Measurements from ENCODE around the gene KCNIP1.

The KCNIP1 gene

GRCh38 chr5:170562875-170563228 lies 59.0 kb downstream of the KCNIP1 start:
- DNase-seq (ENCODE audit: low spot score) = no peak

GRCh38 chr5:170563824-170564567 lies 60.2 kb downstream of the KCNIP1 start:
- FAIRE-seq (no peak), DNase-seq (ENCODE audit: low spot score) (no peak)

More at GRCh38 chr5:170562875-170563228, 59.0 kb downstream of the KCNIP1 start:
- no peak for FAIRE-seq

GRCh38 chr5:170565072-170565471 lies 61.3 kb downstream of the KCNIP1 start:
- DNase-seq (ENCODE audit: low spot score) (no peak), FAIRE-seq (no peak)

- no peak for DNase-seq (ENCODE audit: low spot score)
- no peak for FAIRE-seq
These were observed 65.3 kb downstream of the KCNIP1 start for GRCh38 chr5:170569101-170569500.

GRCh38 chr5:170570476-170570875 lies 66.7 kb downstream of the KCNIP1 start:
- peak; percentile 17 for DNase-seq (ENCODE audit: low spot score)
- no peak for FAIRE-seq

GRCh38 chr5:170571281-170571731 lies 67.5 kb downstream of the KCNIP1 start:
- FAIRE-seq (peak; percentile 99), DNase-seq (ENCODE audit: low spot score) (peak; percentile 100)

GRCh38 chr5:170571875-170572852 lies 68.3 kb downstream of the KCNIP1 start:
- DNase-seq (ENCODE audit: low spot score) (peak; percentile 55), FAIRE-seq (peak; percentile 73)

GRCh38 chr5:170573114-170573513 lies 69.3 kb downstream of the KCNIP1 start:
- no peak for DNase-seq (ENCODE audit: low spot score)
- FAIRE-seq = no peak

GRCh38 chr5:170573660-170574059 lies 69.8 kb downstream of the KCNIP1 start:
- DNase-seq (ENCODE audit: low spot score) = no peak
- FAIRE-seq = no peak

- no peak for FAIRE-seq
- no peak for DNase-seq (ENCODE audit: low spot score)
These were observed 73.0 kb downstream of the KCNIP1 start for GRCh38 chr5:170576602-170577535.

GRCh38 chr5:170579601-170580000 lies 75.8 kb downstream of the KCNIP1 start:
- FAIRE-seq = no peak
- no peak for DNase-seq (ENCODE audit: low spot score)

- no peak for DNase-seq (ENCODE audit: low spot score)
- no peak for FAIRE-seq
These were observed 77.4 kb downstream of the KCNIP1 start for GRCh38 chr5:170581211-170581610.

GRCh38 chr5:170582644-170583330 lies 79.0 kb downstream of the KCNIP1 start:
- DNase-seq (ENCODE audit: low spot score) = no peak
- FAIRE-seq = no peak

GRCh38 chr5:170584003-170584402 lies 80.2 kb downstream of the KCNIP1 start:
- DNase-seq (ENCODE audit: low spot score) (no peak), FAIRE-seq (no peak)

- DNase-seq (ENCODE audit: low spot score) = no peak
- FAIRE-seq = no peak
These were observed 80.7 kb downstream of the KCNIP1 start for GRCh38 chr5:170584450-170585058.

- FAIRE-seq (no peak), DNase-seq (ENCODE audit: low spot score) (no peak)
These were observed 81.6 kb downstream of the KCNIP1 start for GRCh38 chr5:170585273-170585948.

- FAIRE-seq = no peak
- DNase-seq (ENCODE audit: low spot score) = no peak
These were observed 84.0 kb downstream of the KCNIP1 start for GRCh38 chr5:170587808-170588207.

GRCh38 chr5:170589643-170590042 lies 85.8 kb downstream of the KCNIP1 start:
- FAIRE-seq (no peak), DNase-seq (ENCODE audit: low spot score) (no peak)

- FAIRE-seq (no peak), DNase-seq (ENCODE audit: low spot score) (no peak)
These were observed 86.7 kb downstream of the KCNIP1 start for GRCh38 chr5:170590566-170590965.

GRCh38 chr5:170591054-170591453 lies 87.2 kb downstream of the KCNIP1 start:
- DNase-seq (ENCODE audit: low spot score) (peak; percentile 63), FAIRE-seq (no peak)
